GM12878 (cell line): ENCODE results near the gene HMCN1. TPM values are rescaled to one million over a fixed set of nuclear protein-coding genes. Genes with fewer than 3 reads are reported as not detected.

Experiments used
- E4F1 ChIP-seq: fragments of 450-650 bp; IDR thresholded peaks from 2 replicates; pipeline ENCODE4 v1.6.1; 2018; ENCODE audit warnings: borderline replicate concordance, mild to moderate bottlenecking; ENCODE audit not compliant: partially characterized antibody
- HSF1 ChIP-seq: fragments of 150-350 bp; IDR thresholded peaks from 2 replicates; pipeline ENCODE4 v1.6.1; 2014; ENCODE audit warnings: mild to moderate bottlenecking, low read depth, low read length
- PML ChIP-seq: IDR thresholded peaks from 2 replicates; pipeline ENCODE4 v1.6.1; 2012; ENCODE audit warnings: low read length, inconsistent platforms
- POLR2AphosphoS2 ChIP-seq: IDR thresholded peaks from 2 replicates; pipeline ENCODE4 v1.6.1; 2011; ENCODE audit warnings: low read depth, mild to moderate bottlenecking, low read length, improper control_type of control experiment, moderate library complexity
- SUZ12 ChIP-seq: fragments of 200-600 bp; sonication (generic); IDR thresholded peaks from one replicate; pipeline ENCODE4 v1.6.1; 2018; ENCODE audit warnings: antibody characterized with exemption, mild to moderate bottlenecking; ENCODE audit not compliant: unreplicated experiment
- TAF1 ChIP-seq: IDR thresholded peaks from 2 replicates; pipeline ENCODE4 v1.6.1; 2011; ENCODE audit warnings: mild to moderate bottlenecking, low read depth, low read length, borderline replicate concordance
- ZBTB11 ChIP-seq: fragments of 450-650 bp; formaldehyde crosslinking; IDR thresholded peaks from 2 replicates; pipeline ENCODE4 v1.5.0; 2022; ENCODE audit warnings: mild to moderate bottlenecking, missing genetic modification characterization
- polyA plus RNA-seq, 11 experiments: library from polyadenylated mRNA; depleted of rRNA in 4 of 11; unstranded in 6 of 11; stranded (reverse) in 5 of 11; fragments of >200 nt; fragmentation: Nextera tagmentation in 4 of 11; fragmentation: Illumina TruSeq in 1 of 11; extraction: Ambion mirVana in 4 of 11; extraction: Trizol in 1 of 11; gene quantifications; 1 replicate in 1 of 11; 2 replicates in 10 of 11; pipeline versions ENCODE4 v1.2.1 to v1.2.3, GENCODE V29; 2011 to 2016; ENCODE audit warnings: inconsistent platforms in 2 of 11, missing spikeins in 2 of 11, low read depth in 1 of 11
- total RNA-seq, 4 experiments: library from RNA; depleted of rRNA in 3 of 4; stranded (reverse); fragments of >200 nt in 3 of 4; fragmentation: Illumina TruSeq in 1 of 4; extraction: Trizol in 1 of 4; gene quantifications; 2 replicates each; pipeline versions ENCODE4 v1.2.1 to v1.2.3, GENCODE V29; 2013 to 2021

Gene HMCN1
- total and polyA plus RNA-seq, 10 of the 15 experiments (the other 5 are each of a cell fraction or from before 2014, with no cell fraction given), result under 0.01 to 0.07 TPM; not detected in 8

GRCh38 chr1:185853739-185854138 lies 119.5 kb downstream of the HMCN1 start (continued):
- TF ChIP-seq SUZ12 (no peak), HSF1 (no peak), TAF1 (no peak), POLR2AphosphoS2 (no peak), PML (no peak), ZBTB11 (CRISPR knock-in tag) (no peak), E4F1 (no peak)
